Ishikawa (cell line): Measurements from ENCODE around the gene NTM.

Source experiments
- CEBPB ChIP-seq: IDR thresholded peaks from 2 replicates; pipeline ENCODE4 v1.6.1; 2012
- EP300 ChIP-seq: IDR thresholded peaks from 2 replicates; pipeline ENCODE4 v1.6.1; 2012; ENCODE audit warnings: borderline replicate concordance
- TAF1 ChIP-seq: IDR thresholded peaks from 2 replicates; pipeline ENCODE4 v1.6.1; 2012; ENCODE audit warnings: low read depth, mild to moderate bottlenecking
- YY1 ChIP-seq: IDR thresholded peaks from 2 replicates; pipeline ENCODE4 v1.6.1; 2012; ENCODE audit warnings: low read depth
- TF ChIP-seq, protein P1 (sequence below): IDR thresholded peaks from 2 replicates; pipeline ENCODE4 v1.6.1; 2012
- TF ChIP-seq, protein P2 (sequence below): IDR thresholded peaks from 2 replicates; pipeline ENCODE4 v1.6.1; 2012; ENCODE audit warnings: low read depth, mild to moderate bottlenecking

DNA sequence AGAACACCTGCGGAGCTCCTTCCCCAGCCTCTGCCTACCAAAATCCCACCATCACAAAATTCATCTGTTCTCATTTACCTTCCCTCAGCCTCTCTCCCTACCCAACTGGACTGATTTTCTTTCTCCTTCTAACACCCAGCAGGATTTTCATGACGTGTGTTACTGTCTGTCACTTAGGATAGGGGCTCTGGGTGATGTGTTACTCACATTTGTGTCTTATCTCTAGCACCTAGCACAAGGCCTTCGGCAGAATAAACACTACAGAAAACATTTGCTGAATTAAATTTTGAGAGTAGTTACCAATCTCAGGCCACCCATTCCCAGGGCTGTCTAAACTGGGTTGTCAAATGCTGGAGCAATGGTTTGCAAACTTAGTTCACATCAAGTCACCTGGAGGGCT is 88.0 kb downstream of the NTM start:
- TF ChIP-seq, protein P1, sequence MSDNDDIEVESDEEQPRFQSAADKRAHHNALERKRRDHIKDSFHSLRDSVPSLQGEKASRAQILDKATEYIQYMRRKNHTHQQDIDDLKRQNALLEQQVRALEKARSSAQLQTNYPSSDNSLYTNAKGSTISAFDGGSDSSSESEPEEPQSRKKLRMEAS: no peak
- TF ChIP-seq, protein P2, sequence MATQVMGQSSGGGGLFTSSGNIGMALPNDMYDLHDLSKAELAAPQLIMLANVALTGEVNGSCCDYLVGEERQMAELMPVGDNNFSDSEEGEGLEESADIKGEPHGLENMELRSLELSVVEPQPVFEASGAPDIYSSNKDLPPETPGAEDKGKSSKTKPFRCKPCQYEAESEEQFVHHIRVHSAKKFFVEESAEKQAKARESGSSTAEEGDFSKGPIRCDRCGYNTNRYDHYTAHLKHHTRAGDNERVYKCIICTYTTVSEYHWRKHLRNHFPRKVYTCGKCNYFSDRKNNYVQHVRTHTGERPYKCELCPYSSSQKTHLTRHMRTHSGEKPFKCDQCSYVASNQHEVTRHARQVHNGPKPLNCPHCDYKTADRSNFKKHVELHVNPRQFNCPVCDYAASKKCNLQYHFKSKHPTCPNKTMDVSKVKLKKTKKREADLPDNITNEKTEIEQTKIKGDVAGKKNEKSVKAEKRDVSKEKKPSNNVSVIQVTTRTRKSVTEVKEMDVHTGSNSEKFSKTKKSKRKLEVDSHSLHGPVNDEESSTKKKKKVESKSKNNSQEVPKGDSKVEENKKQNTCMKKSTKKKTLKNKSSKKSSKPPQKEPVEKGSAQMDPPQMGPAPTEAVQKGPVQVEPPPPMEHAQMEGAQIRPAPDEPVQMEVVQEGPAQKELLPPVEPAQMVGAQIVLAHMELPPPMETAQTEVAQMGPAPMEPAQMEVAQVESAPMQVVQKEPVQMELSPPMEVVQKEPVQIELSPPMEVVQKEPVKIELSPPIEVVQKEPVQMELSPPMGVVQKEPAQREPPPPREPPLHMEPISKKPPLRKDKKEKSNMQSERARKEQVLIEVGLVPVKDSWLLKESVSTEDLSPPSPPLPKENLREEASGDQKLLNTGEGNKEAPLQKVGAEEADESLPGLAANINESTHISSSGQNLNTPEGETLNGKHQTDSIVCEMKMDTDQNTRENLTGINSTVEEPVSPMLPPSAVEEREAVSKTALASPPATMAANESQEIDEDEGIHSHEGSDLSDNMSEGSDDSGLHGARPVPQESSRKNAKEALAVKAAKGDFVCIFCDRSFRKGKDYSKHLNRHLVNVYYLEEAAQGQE: no peak
- TF ChIP-seq TAF1 (no peak), EP300 (no peak), YY1 (no peak), CEBPB (no peak)
